GM21737 (cell line): ENCODE data around the gene TRIM64C.
"Not testable (repeated sequence)": the region's sequence is repeated elsewhere in the genome, so short reads cannot be mapped to it uniquely, and the experiment has no call there.

ENCODE experiments used
- ATAC-seq: cut with Tn5 transposase; IDR thresholded peaks from one replicate; pipeline ENCODE4 v1.9.1; 2021; ENCODE audit warnings: mild to moderate bottlenecking, moderate library complexity; ENCODE audit not compliant: unreplicated experiment

Gene TRIM64C

GRCh38 chr11:49059012-49059411 is at the start of gene TRIM64C:
Gene TRIM64C (minus strand): TSS chr11:49059112. CDS start chr11:49059112, 0 bp downstream.
- ATAC-seq = not testable (repeated sequence)

- not testable (repeated sequence) for ATAC-seq
These were observed 43.4 kb upstream of the TRIM64C start for GRCh38 chr11:49102356-49102755.

GRCh38 chr11:49069897-49070296 is 11.0 kb upstream of the TRIM64C start:
- ATAC-seq = not testable (repeated sequence)

GRCh38 chr11:49049821-49050220 is 9.1 kb downstream of the TRIM64C start:
- ATAC-seq = not testable (repeated sequence)

- ATAC-seq = not testable (repeated sequence)
These were observed 10.7 kb downstream of the TRIM64C start for GRCh38 chr11:49048229-49048628.

- ATAC-seq = not testable (repeated sequence)
These were observed 30.4 kb downstream of the TRIM64C start, which contains the start of gene TRIM49B for GRCh38 chr11:49028523-49028922. Gene TRIM49B (plus strand): TSS chr11:49028823. CDS start chr11:49031600, 2,777 bp downstream.
